HUDEP-2 (cell line): Measurements from ENCODE around the gene EXOC6B.
"Not testable (repeated sequence)": the region's sequence is repeated elsewhere in the genome, so short reads cannot be mapped to it uniquely, and the experiment has no call there.

Source experiments
- DNase-seq, 76 experiments: peaks; one replicate each; lab custom pipeline; 2025; ENCODE audit not compliant: unreplicated experiment in 76 of 76; lab: John Stamatoyannopoulos, UW

EXOC6B gene

DNA sequence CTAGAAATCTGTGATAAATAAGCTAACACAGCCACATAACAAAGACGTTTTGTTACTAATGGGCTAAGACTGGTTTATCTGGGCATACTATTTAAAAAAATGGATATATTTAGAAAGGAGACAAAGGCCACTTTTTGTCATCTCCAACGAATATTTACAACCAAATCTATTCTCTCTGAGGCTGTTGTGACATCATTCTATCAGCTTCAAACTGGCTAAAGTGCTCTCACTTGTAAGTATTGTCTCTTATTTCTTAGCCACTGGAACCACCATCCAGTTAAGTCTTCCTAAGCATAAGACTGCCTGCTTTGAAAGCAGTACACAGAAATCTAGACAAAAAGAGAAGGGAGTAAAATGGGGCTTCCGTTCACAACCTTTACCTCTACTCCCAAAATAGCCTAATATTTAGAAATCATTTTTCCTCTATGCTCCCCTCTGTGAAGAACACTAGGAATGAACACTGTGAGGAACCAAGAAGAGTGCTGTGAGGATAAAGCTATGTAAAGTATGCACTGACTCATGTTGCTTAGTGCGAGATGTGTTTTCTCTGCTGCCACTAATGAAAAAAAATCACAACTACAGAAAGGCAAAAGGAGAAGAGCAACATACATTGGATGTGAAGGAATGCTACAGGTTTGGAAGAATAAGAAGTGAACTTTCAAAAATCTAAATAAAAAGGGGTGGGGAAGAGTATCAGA, 264.1 kb downstream of the EXOC6B start:
- no peak for DNase-seq

- DNase-seq, result no peak
Observed at GRCh38 chr2:72555943-72556342, 269.9 kb downstream of the EXOC6B start.

DNA sequence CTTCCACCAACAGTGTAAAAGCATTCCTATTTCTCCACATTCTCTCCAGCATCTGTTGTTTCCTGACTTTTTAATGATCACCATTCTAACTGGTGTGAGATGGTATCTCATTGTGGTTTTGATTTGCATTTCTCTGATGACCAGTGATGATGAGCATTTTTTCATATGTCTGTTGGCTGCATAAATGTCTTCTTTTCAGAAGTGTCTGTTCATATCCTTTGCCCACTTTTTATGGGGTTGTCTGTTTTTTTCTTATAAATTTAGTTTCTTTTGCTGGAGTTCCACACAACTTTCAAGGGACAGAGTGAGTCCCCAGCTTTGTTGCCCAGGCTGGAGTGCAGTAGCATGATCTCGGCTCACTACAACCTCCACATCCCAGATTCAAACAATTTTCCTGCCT, 270.5 kb downstream of the EXOC6B start:
- not testable (repeated sequence) for DNase-seq

- not testable (repeated sequence) for DNase-seq
Observed at GRCh38 chr2:72554910-72555309, 270.9 kb downstream of the EXOC6B start.

GRCh38 chr2:72554381-72554780, 271.5 kb downstream of the EXOC6B start:
- no peak for DNase-seq

DNA sequence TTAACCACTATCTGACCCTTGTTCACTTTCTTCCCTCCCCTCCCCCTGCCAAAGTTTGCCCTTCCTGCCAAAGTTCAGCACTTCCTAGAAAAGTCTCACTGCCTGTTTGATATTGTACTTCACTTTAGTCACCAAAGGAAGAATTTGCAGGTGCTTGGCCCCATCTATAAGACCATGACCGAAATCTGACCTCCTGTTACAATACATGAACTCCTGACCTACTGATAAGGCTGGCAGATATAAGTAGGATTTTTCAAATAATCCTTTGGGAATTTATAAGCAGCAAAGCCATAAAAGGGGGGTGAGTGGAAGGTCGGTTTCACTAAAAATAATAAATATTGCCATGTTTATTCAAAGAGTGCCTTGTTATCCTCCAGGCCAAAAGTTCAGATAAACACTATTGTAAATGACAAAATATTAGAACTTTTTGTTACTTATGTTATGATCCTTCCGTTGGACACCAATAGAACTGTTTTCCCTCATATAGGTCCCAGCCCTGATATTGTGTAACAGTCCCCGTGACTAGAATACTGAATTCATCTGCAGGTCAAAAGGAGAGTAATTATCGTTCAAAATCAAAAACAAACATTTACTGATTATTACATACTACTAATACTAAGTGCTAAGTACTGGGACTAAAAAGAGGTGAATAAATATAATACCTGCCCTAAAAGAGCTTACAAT, 277.6 kb downstream of the EXOC6B start:
- no peak for DNase-seq

GRCh38 chr2:72545790-72546189, 280.0 kb downstream of the EXOC6B start:
- no peak for DNase-seq

DNA sequence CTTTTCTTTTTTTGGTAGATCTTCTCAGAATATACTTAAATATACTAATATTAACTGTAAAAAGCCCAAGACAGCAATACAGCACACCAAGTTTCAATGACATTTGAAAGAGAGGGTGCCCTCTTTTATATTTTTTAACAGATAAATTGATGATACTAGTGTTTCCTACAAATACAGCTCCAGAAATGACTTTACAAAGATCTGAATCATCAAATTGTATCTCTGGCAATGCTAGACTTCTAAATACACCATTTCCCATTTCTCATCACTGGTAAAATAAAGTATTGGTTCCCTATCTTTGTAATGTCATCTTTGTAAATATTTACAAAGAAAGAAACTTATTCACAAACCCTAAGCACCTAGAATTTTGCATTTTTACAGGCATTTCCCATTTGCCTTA, 281.3 kb downstream of the EXOC6B start:
- peak in 1 of 76 experiments; percentile 31 for DNase-seq

- peak in 68 of 76 experiments; percentile 2 to 97 (median 73) for DNase-seq
Observed at GRCh38 chr2:72543497-72544216, 282.2 kb downstream of the EXOC6B start.

- no peak for DNase-seq
Observed at GRCh38 chr2:72539071-72539552, 286.7 kb downstream of the EXOC6B start.

DNA sequence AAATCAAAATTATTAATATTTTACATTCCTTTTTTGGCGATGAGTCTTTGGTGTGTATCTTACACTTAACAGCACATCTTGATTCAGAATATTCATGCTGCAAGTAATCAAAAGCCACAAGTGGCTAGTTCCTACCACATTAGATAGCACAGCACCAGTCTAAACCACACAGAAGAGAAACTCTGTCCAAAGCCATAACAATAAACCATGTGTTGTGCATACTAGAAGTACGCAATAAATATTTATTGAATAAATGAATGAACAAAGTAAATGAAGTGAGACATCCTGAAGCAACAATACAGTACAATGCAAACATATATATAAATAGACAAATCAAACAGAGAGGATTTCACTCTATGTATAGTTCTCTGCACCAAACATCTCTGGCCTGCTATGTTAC, 287.3 kb downstream of the EXOC6B start:
- no peak for DNase-seq

DNA sequence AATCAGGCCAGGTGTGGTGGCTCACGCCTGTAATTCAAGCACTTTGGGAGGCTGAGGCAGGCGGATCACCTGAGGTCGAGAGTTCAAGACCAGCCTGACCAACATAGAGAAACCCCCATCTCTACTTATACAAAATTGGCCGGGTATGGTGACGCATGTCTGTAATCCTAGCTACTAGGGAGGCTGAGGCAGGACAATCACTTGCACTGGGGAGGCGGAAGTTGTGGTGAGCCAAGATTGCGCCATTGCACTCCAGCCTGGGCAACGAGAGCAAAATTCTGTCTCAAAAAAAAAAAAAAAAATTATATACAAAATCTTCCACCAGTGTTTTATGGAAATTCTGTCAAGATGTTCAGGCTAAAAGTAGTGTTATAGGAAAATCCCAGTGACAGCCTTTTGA, 290.2 kb downstream of the EXOC6B start:
- DNase-seq, result not testable (repeated sequence)

DNA sequence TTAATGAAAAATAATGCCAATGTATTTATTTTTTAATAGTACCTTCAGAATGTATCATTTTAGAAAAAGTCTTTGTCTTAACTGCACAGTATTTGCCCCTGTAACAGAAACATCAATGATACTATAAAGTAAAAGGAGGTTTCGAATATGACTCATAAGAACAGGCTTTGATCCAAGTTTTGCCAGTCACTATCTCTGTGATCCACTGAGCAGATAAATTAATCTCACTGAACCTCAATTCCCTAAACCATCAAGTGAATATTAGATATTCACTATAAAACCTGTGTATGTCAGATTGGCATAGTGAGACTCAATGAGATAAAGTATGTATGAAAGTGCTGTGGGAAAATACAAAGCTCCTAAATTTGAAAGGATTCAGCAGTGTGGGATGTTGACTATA, 292.1 kb downstream of the EXOC6B start:
- DNase-seq, result peak in 36 of 76 experiments; percentile 37 to 90 (median 77)

- DNase-seq, result no peak
Observed at GRCh38 chr2:72527424-72527823, 298.4 kb downstream of the EXOC6B start.

- DNase-seq, result no peak
Observed at GRCh38 chr2:72526623-72527022, 299.2 kb downstream of the EXOC6B start.

DNA sequence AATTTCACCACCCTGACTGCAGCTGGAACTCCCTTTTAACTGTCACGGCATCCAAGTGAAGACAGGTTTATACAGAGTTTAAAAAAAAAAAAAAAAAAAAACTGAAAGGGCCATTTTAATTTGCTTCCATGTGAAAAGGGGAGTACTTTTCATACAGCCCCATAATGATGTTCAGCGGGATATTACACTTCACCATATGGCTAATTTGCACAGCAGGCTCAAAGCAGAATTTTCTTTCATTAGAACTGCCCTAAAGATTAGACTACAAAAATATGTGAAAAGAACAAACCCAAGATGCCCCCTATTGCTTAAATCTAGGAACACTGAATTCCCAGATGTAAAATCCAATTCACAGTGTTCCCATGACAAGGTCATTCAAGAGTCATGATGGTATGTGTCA, 301.8 kb downstream of the EXOC6B start:
- DNase-seq, result no peak

GRCh38 chr2:72515696-72516095, 310.1 kb downstream of the EXOC6B start:
- no peak for DNase-seq

DNA sequence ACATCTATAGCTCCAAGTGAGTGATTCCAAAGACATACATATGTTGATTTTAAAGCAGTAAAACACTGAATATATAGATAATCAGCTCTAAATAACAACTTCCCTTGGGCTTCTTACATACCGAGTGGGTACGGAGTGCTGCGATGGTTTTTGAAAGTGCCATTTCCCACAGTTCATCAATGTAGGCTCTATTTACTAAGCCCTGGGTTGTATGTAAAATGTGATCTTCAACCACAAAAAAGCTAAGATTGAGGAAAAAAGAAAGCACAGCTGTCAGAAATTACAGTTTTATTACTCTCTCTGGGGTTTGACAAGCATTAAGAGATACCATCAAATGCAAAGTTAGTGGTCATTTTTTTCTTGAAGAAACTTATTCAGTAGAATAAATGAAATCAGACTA, 312.8 kb downstream of the EXOC6B start:
- no peak for DNase-seq

- DNase-seq, result no peak
Observed at GRCh38 chr2:72512376-72512775, 313.5 kb downstream of the EXOC6B start.

GRCh38 chr2:72511906-72512305, 313.9 kb downstream of the EXOC6B start:
- no peak for DNase-seq

- DNase-seq, result no peak
Observed at GRCh38 chr2:72497763-72498162, 328.1 kb downstream of the EXOC6B start.

DNA sequence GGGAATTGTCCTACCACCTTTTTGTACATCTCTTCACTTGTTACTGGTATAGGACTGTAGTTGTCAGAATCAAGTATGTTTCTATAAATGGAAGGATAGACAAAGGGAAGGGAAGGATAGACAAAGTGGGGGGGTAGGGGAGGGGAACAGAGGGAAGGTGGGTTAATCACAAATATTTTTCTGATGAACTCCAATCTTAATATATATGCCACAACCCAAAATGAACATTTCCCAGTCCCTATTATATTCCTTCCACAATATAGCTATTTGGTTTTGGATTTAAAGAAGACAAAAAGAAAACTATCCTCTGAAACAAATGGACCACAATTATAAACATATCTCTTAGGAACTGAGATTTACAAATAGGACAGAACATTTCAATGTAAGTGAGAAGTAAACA, 329.4 kb downstream of the EXOC6B start:
- DNase-seq, result no peak
